Measurements from ENCODE around the gene FADD. TPM values are rescaled to one million over a fixed set of nuclear protein-coding genes. Genes with fewer than 3 reads are reported as not detected.

Gene FADD
- total RNA-seq, 2 donors from 2014 or later: 16.0 to 18.4 TPM

DNA sequence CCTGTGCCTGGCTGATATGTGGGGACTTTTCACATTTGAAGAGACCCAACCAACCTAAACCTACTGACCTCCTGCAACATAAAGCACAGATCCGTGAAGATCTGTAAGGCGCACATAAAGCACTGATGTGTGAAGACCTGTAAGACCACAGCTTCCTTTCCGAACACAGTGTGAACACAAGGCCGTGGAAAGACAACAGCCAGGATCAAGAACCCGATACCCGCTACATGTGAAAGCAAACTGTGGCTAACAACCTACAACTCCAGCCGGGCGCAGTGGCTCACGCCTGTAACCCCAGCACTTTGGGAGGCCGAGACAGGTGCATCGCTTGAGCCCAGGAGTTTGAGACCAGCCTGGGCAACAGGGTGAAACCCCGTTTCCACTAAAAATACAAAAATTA lies 49.7 kb downstream of the FADD start:
- 97% methylated on average over 12 of the region's 12 CpGs for WGBS
- Histone ChIP-seq H3K4me1 (replicated peaks) (no peaks in the 10 kb centered on the region), H3K4me3 (no peak overlapping the region), H3K36me3 (no peaks in the 10 kb centered on the region), H3K27me3 (replicated peaks; ENCODE audit: insufficient read depth) (no peaks in the 10 kb centered on the region), H3K9me3 (no peaks in the 10 kb centered on the region), H3K27ac (no peak overlapping the region)
- no peak for DNase-seq (ENCODE audit: low spot score)
- TF ChIP-seq POLR2AphosphoS5 (IDR thresholded peaks at IDR 0.05) (no peak), POLR2A (IDR thresholded peaks at IDR 0.05) (no peak)
- TF ChIP-seq, protein P1, sequence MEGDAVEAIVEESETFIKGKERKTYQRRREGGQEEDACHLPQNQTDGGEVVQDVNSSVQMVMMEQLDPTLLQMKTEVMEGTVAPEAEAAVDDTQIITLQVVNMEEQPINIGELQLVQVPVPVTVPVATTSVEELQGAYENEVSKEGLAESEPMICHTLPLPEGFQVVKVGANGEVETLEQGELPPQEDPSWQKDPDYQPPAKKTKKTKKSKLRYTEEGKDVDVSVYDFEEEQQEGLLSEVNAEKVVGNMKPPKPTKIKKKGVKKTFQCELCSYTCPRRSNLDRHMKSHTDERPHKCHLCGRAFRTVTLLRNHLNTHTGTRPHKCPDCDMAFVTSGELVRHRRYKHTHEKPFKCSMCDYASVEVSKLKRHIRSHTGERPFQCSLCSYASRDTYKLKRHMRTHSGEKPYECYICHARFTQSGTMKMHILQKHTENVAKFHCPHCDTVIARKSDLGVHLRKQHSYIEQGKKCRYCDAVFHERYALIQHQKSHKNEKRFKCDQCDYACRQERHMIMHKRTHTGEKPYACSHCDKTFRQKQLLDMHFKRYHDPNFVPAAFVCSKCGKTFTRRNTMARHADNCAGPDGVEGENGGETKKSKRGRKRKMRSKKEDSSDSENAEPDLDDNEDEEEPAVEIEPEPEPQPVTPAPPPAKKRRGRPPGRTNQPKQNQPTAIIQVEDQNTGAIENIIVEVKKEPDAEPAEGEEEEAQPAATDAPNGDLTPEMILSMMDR (IDR thresholded peaks at IDR 0.05): no peak
- intact Hi-C loops (cut with DNase I): no loop called here

DNA sequence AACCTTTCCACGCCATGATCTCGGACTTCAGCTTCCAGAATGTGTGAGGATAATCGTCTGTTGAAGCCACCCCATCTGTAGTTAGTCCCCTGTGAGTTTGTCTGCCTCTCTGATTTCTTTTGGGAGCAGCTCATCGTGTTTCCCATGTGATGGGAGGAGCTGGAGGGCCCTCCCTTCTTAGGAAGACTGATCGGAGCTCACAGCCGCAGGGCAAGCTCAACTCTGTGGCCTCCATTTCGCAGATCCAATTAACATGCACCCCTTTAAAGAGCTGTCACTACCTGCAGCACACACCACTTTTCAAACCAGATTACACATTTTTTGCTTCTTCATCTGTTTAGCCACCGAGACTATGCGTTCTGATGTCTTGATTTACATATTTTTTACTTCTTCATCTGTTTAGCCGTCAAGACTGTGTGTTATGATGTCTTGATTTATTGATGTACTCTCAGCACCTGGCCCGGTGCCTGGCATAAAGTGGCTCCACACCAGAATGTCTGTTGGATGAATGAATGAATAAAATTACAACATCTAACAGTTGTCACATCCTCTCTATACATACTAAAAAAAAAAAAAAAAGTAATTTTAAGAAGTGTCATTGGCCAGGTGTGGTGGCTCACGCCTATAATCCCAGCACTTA lies 52.5 kb downstream of the FADD start:
- Histone ChIP-seq H3K36me3 (no peaks in the 10 kb centered on the region), H3K27ac (no peak overlapping the region), H3K9me3 (no peaks in the 10 kb centered on the region), H3K27me3 (replicated peaks; ENCODE audit: insufficient read depth) (no peaks in the 10 kb centered on the region), H3K4me1 (replicated peaks) (no peaks in the 10 kb centered on the region), H3K4me3 (no peak overlapping the region)
- TF ChIP-seq POLR2A (IDR thresholded peaks at IDR 0.05) (no peak), POLR2AphosphoS5 (IDR thresholded peaks at IDR 0.05) (no peak)
- TF ChIP-seq, protein P1 (IDR thresholded peaks at IDR 0.05): no peak
- 44% methylated on average over 12 of the region's 12 CpGs for WGBS
- intact Hi-C loops (cut with DNase I): no loop called here
- no peak for DNase-seq (ENCODE audit: low spot score)

Other genes starting within 250 kb of the FADD start
- 10 to 100 TPM; 34.6 to 43.9 TPM for gene ANO1, start 125.0 kb upstream of the FADD start, total RNA-seq
- 10 to 100 TPM; 29.1 to 61.8 TPM for gene PPFIA1, start 67.4 kb downstream of the FADD start, total RNA-seq
- gene CTTN, start 195.2 kb downstream of the FADD start, total RNA-seq: 100 to 1,000 TPM; 208 to 348 TPM

Data from prostate gland (tissue), 2 donors.